TTC549 (cell line): ENCODE measurements around the gene QRSL1.
"Not testable (repeated sequence)": the region's sequence is repeated elsewhere in the genome, so short reads cannot be mapped to it uniquely, and the experiment has no call there.

ENCODE experiments used
- FAIRE-seq: peaks from 2 replicates; lab custom pipeline; 2012; peaks lifted over from hg19 to GRCh38; lab: Jason Lieb, UNC

QRSL1 gene

DNA sequence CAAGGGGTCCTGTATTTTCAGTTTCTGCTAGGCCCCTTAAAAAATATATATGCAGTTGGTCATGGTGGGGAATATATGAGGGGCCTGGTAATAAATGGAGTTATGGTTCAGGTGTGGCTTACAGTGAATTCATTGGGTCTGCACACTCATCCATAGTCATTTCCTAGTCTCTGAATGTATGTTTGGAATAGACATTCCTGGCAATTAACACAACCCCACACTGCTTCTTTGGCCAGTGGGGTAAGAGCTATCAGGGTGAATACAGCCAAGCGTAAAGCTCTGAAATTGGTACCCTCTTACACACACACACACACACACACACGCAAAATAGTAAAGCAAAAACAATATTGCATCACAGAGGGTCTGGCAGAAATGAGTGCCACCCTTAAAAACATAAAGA is 56.5 kb downstream of the QRSL1 start:
- no peak for FAIRE-seq

DNA sequence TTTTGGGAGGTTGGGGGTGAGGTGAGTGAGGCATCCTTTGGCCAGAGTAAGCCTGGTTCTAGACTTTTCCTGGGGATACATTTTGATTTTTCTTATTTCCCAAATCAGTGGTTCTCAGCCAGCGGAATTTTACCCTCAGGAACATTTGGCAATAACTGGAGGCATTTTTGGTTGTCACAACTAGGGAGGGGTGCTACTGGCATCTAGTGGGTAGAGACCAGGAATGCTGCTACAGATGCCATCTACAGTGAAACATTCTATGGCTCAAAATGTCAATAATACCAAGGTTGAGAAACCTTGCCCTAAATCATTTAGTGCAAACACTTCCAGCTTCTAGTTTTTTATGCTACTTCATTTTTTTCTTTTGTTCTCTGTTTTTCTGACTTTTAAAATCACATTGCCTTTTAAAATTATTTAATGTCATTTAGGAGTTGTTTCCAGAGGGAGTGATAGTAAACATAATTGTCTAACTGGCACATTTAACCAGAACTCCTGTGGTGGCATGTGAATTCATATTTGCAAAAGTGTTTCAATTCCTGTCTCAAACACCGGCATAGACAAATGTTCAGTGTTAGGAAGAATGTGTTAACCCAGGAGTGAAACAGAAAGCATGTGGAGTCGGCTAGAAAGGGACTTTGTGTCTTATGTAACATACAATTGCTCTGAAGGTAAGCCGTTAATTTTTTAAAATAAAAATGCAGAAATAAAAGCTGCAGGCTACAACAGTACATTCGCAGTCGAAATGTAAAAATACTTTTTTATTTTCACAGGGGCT is 59.0 kb downstream of the QRSL1 start:
- FAIRE-seq = no peak

DNA sequence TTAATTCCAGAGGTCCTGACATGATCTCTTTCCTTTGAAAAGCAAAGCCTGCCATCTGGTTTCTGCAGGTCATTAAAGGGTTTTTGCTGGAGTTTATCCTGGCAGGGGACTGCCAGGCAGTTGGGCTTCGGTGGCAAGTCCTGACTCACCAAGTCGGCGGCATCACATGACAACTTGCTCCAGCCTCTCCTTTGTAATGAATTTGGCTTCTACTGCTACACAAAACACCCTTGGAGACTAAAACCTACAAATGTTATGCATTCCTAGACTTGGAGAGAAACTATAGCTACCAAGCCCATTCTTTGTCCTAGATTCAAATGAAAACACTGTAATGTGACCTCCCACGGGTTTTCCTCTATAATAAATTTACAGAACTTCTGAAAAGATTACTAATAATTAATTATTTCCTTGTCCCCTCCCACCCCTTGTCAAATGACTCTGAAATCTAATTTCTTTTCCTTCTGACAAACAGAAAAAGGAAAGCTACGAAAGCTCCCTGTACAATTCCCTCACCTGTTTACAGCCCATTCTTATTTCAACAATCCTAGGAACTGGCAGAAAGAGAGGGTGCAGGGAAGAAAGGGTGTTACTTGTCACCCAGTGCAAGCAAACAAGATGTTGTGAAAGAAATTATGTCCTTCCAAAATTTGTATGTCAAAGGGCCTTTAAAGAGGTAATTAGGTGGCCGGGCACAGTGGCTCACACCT is 62.9 kb downstream of the QRSL1 start:
- no peak for FAIRE-seq

DNA sequence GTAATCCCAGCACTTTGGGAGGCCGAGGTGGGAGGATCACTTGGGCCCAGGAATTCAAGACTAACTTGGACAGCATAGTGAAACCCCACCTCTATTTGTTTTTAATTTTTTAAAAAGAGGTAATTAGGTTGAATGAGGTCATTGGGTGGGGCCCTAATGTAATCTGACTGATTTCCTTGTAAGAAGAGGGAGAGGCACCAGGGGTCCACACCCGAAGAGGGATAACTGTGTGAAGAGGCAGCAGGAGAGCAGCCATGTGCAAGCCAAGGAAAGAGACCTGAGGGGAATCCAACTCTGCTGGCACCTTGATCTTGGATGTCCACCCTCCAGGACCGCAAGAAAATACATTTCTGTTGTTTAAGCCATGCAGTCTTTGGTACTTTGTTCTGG is 63.4 kb downstream of the QRSL1 start:
- FAIRE-seq = no peak

DNA sequence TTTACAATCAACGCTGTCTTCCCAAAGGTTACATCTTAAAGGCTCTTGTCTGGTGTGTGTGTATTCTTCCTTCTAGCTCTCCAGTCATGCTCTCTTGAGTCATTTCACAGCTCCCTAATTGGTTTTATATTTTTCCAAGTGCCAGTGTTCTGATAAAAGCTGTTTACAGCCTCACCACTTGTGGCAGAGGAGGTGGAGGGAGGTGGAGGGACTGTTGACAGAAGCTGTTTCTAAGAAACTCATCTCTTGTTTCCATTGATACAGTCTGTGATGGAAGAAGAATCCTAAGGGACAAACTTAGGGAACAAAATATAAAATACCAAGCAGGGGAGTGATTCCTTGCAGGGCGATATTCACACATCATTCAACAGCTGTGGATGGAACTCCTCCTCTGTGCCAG is 64.0 kb downstream of the QRSL1 start:
- FAIRE-seq = no peak

DNA sequence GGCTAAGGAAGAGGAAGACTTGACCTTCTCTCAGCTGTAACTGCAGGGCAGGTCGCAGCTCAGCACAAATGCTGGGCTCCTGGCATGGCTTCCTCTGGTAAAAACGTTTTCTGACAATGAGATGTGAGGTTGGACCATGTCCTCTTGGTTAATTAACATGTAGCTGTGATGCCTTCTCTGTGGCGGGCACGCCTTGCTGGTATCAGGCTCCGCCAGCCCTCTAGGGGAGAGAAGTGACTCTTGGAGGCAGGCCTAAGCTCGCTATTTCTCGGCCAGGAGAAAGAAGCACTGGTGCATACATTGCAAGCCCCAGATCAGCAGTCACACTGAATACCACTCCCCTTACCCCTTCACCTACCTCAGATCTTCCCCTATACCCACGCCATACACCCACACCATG is 65.0 kb downstream of the QRSL1 start:
- no peak for FAIRE-seq

DNA sequence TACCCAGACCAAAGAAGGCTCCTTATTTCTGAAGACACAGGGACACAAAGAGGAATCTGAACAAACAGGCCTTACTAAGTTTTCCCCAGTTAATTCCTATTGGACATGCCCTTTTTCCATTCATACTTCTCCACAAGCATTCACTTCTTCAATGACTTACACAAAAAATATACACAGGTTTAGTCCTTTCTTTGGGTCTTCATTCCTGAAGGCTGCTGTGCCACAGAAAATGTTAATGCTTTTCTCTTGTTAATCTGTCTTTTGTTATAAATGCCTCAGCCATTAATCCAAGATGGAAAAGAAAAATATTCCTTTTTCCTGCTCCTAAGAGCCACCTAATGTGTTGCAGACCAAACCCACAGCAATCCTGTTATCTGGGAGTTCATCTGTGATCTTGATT is 71.2 kb downstream of the QRSL1 start:
- no peak for FAIRE-seq

DNA sequence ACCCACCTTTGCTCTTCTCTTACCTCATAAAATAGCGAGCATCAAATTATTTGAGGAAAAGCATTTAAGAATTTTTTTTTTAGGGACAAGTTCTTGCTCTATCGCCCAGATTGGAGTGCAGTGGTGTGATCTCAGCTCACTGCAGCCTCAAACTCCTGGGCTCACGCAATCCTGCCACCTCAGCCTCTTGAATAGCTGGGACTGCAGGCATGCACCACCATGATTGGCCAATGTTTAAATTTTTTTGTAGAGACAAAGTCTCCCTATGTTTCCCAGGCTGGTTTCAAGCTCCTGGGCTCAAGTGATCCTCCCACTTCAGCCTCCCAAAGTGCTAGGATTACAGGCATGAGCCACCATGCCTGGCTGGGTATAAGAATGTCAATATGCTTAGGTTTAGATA is 71.8 kb downstream of the QRSL1 start:
- not testable (repeated sequence) for FAIRE-seq

DNA sequence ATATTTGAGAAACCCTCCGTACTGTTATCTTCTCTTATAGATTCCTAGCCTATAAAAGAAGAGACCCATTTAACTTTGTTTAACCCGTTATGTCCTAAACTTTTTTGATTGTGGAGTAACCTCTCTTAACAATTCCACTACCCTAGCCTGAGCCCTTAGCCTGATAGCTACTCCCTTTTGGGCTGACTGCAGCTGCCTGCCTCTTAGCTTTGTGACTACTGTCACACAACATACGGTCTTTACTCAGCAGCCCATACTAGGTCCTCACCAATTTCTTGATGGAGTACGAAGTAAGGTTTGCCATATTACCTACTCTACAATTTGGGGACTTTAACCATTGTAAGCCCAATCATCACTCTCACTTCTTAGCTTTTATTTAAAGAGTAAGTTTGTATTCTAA is 72.7 kb downstream of the QRSL1 start:
- no peak for FAIRE-seq

DNA sequence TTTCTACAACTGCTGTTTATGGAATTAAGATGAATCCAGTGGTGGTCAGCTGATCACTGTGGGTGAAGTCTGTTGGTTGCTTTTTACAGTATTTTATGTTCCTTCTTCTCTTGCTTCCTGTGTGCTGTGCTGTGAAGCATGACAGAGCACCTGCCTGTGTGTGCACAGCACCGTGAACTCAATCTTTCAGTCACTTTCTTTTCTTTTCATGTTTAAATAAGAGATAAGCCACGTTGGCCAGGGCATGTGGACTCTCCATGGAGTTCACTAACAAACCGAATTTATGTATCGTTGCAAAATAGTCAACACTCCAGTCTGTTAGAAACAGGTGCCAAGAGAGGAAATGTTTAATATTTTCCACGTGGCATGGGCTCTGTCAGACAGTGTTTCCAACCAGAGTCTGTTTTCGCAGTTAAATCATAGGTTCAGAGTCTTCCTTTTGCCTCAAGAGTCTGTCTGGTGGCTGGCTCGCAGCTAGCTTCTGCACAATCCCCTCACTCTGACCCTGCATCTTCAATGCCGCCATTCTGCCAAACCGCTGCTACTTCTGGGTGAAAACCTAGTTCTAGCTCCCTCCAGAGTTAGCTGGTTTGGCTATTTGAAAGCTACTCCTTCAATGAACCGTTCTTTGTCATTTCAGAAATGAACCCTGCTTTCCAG is 73.2 kb downstream of the QRSL1 start:
- no peak for FAIRE-seq

DNA sequence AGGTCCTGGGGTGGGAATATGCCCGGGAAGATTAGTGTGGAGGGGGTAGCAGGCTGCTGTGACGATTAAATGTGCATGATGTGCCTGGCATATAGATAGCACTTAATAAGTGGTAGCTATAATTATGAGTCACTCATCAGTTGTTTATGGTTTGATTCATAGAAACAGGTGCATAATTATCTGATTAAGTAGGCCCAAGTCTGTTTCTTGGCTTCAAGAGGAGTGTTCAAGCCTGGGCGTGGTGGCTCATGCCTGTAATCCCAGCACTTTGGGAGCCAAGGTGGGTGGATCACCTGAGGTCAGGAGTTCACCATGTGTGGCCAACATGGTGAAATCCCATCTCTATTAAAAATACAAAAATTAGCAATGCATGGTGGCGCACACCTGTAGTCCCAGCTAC is 74.9 kb downstream of the QRSL1 start:
- FAIRE-seq = no peak

DNA sequence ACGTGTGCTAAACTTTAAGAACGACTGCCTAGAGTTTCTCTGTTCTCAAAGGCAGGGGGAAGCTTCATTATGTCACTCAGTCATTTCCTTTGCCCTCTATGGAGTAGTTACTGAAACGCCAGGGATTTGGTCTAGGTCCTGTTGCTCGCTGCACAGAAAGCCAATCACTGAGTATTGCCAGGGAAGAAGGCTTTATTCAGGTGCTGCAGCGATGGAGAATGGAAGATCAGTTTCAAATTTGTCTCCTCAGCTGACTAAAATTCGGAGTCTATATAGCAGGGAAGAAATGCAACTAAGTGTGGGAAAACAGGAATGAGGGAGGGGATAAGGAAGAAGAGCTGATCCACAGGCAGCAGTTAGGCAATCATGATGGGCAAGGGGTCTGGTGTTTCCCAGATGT is 75.8 kb downstream of the QRSL1 start:
- no peak for FAIRE-seq

DNA sequence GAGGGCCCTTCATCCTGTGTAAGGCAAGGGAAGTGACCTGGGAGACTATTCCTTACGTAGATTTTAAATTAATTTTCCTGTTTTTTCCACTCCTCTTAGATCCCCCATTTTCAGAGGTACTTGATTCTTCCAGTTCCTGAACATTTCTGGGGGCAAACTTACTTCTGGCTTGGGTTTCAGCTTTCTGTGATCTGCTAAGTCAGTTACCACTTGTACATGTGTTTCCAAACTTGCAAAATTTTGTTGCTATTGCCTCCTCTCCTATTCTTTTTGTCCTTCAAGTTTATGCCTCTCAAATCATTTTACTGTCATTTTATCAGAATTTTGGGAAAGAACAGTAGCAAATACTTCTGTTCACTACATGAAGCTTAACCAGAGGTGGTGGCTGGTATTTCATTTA is 81.2 kb downstream of the QRSL1 start:
- no peak for FAIRE-seq

DNA sequence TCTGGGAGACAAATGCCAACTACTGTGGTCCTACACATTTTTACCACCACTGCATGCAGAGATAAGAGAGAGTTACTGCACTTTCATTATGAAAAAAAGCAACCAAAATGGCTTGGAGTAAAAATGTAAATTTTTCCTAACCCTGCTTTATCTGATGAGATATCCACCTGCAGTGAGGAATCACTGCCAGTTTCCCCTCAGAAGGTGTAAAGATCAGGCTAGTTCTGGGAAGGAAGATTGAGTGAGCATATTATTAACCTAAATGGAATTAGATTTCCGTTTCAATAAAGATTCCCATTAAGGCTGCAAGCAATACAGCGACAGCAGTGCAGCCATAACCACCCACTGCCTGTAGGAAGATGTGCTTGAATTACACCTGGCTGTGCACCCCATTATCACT is 84.9 kb downstream of the QRSL1 start:
- no peak for FAIRE-seq

DNA sequence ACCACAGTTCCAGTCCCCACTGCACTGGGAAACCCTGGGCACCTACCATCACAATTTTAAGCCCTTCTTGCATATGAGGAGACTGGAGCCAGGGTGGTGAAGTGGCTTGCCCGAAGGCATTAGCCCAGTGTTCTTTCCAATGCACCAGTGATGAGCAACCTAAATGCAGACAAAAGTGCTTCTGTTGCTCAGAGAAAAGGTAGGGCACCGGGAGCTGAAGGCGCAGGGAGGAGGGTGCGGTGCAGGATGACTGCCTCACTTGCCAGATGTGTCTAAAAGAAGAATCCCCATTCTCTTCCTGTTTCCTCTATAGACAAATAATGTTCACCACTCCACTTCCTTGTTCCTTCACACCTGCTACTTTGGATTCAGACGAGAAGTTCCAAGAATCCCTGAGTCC is 86.5 kb downstream of the QRSL1 start:
- FAIRE-seq = no peak

DNA sequence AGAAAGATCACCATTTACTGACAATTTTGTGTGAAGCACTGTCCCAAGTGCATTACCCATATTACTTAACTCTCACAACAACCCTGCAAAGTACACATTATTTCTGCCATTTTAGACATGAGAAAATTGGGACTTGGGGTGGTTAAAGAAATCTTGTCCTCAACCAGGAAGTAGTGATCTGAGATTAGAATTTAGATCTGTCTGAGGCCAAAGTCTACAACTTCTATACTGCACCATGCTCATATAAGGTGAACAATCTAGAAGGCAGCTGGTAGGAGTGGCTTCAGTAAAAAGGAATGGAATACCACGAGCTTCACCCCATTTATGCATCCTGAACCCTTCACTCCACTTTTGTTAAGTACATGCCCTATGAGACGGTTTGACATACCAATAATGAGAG is 87.6 kb downstream of the QRSL1 start:
- no peak for FAIRE-seq
